Measurements from ENCODE around the gene FNBP1L. TPM values are rescaled to one million over a fixed set of nuclear protein-coding genes. Genes with fewer than 3 reads are reported as not detected.

The FNBP1L gene
- total RNA-seq, 1 donor from 2014 or later, result 251 TPM

GRCh38 chr1:93499533-93499932 is 51.6 kb downstream of the FNBP1L start:
- no peaks in the 10 kb centered on the region for H3K36me3 Mint-ChIP-seq (ENCODE audit: unreplicated experiment)
- peaks cover 10% of the 10 kb centered on the region for H3K9me3 Mint-ChIP-seq (ENCODE audit: unreplicated experiment)
- TF ChIP-seq, protein P1, sequence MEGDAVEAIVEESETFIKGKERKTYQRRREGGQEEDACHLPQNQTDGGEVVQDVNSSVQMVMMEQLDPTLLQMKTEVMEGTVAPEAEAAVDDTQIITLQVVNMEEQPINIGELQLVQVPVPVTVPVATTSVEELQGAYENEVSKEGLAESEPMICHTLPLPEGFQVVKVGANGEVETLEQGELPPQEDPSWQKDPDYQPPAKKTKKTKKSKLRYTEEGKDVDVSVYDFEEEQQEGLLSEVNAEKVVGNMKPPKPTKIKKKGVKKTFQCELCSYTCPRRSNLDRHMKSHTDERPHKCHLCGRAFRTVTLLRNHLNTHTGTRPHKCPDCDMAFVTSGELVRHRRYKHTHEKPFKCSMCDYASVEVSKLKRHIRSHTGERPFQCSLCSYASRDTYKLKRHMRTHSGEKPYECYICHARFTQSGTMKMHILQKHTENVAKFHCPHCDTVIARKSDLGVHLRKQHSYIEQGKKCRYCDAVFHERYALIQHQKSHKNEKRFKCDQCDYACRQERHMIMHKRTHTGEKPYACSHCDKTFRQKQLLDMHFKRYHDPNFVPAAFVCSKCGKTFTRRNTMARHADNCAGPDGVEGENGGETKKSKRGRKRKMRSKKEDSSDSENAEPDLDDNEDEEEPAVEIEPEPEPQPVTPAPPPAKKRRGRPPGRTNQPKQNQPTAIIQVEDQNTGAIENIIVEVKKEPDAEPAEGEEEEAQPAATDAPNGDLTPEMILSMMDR (IDR thresholded peaks at IDR 0.05; ENCODE audit: partially characterized antibody, unreplicated experiment), result no peak
- no peak overlapping the region for H3K27ac Mint-ChIP-seq (ENCODE audit: unreplicated experiment)
- H3K4me1 Mint-ChIP-seq (ENCODE audit: low read depth, unreplicated experiment), result peaks cover 21% of the 10 kb centered on the region
- peaks cover 2% of the 10 kb centered on the region for H3K27me3 Mint-ChIP-seq (ENCODE audit: unreplicated experiment)
- no peak for DNase-seq
- no peak overlapping the region for H3K4me3 Mint-ChIP-seq (ENCODE audit: unreplicated experiment)

GRCh38 chr1:93500275-93500674 is 52.4 kb downstream of the FNBP1L start:
- Mint-ChIP-seq H3K4me3 (ENCODE audit: unreplicated experiment) (no peak overlapping the region), H3K27ac (ENCODE audit: unreplicated experiment) (no peak overlapping the region), H3K27me3 (ENCODE audit: unreplicated experiment) (peaks cover 2% of the 10 kb centered on the region), H3K4me1 (ENCODE audit: low read depth, unreplicated experiment) (peaks cover 24% of the 10 kb centered on the region), H3K36me3 (ENCODE audit: unreplicated experiment) (no peaks in the 10 kb centered on the region), H3K9me3 (ENCODE audit: unreplicated experiment) (peaks cover 13% of the 10 kb centered on the region)
- TF ChIP-seq, protein P1 (IDR thresholded peaks at IDR 0.05; ENCODE audit: partially characterized antibody, unreplicated experiment), result no peak
- DNase-seq, result no peak

DNA sequence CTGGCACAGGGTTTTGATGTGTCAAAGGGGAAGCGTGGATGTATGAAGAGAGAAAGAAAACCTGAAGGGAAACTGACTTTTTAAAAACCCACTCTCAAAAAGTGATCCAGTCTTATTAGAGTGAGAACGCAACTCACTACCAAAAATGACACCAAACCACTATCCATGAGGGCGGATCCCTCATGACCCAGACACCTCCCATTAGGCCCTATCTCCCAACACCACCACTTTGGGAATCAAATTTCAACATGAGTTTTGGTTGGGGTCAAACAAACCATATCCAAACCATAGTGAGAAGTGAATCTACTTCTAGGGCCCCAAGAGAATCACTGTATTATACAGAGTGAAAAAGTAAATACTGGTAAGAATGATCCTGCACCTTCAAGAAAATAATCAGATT is 53.5 kb downstream of the FNBP1L start:
- Mint-ChIP-seq H3K4me1 (ENCODE audit: low read depth, unreplicated experiment) (peaks cover 24% of the 10 kb centered on the region), H3K27ac (ENCODE audit: unreplicated experiment) (no peak overlapping the region), H3K9me3 (ENCODE audit: unreplicated experiment) (peaks cover 14% of the 10 kb centered on the region), H3K4me3 (ENCODE audit: unreplicated experiment) (no peak overlapping the region), H3K36me3 (ENCODE audit: unreplicated experiment) (no peaks in the 10 kb centered on the region), H3K27me3 (ENCODE audit: unreplicated experiment) (peaks cover 2% of the 10 kb centered on the region)
- TF ChIP-seq, protein P1 (IDR thresholded peaks at IDR 0.05; ENCODE audit: partially characterized antibody, unreplicated experiment), result no peak
- DNase-seq, result no peak

DNA sequence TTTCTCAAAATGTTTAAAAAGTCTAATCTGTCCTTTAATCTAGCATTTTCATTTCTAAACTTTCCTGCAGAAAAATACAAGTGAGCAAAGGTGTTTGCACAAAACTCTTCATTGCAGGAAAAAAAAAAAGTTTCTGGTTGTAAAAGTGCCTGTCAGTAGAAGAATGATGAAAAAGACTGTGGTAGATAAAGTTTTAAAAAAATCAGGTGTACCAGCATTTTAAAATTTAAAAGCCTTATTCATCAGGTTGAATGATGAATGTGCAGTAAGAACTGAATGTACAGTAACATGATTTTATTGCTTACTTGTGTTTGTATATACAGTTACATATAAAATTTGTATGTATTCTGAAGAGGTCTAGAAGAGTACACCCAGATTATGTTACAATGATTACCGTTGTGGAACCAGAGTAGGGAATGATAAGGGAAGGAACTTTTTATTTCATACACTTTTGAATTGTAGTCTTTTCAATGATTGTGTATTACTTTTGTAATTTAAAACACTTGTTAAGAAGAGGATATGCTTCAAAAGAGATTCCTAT is 54.0 kb downstream of the FNBP1L start:
- TF ChIP-seq, protein P1 (IDR thresholded peaks at IDR 0.05; ENCODE audit: partially characterized antibody, unreplicated experiment), result no peak
- no peak overlapping the region for H3K27ac Mint-ChIP-seq (ENCODE audit: unreplicated experiment)
- no peak for DNase-seq
- peaks cover 2% of the 10 kb centered on the region for H3K27me3 Mint-ChIP-seq (ENCODE audit: unreplicated experiment)
- H3K9me3 Mint-ChIP-seq (ENCODE audit: unreplicated experiment), result peaks cover 14% of the 10 kb centered on the region
- peaks cover under 1% of the 10 kb centered on the region for H3K36me3 Mint-ChIP-seq (ENCODE audit: unreplicated experiment)
- H3K4me3 Mint-ChIP-seq (ENCODE audit: unreplicated experiment), result no peak overlapping the region
- peaks cover 24% of the 10 kb centered on the region for H3K4me1 Mint-ChIP-seq (ENCODE audit: low read depth, unreplicated experiment)

DNA sequence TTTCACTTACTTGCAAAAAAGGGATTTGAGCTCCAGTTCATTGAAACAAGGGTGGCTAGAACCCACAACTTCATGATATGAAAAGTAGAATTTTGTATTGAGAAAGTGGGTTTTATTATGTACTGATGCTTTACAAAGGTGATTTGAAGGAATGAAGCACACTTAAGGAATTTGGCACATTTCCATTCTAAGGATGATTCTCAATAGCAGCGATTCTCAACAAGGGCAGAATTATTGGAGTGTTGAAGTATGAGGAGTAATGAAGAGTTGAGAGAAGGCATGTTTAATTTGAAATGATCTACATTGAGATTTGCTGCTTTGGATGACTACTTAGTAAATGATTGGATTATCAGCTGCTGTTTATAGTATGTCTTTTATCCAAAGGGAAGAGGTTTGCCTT is 54.7 kb downstream of the FNBP1L start:
- TF ChIP-seq, protein P1 (IDR thresholded peaks at IDR 0.05; ENCODE audit: partially characterized antibody, unreplicated experiment), result no peak
- no peak for DNase-seq
- Mint-ChIP-seq H3K4me1 (ENCODE audit: low read depth, unreplicated experiment) (peaks cover 24% of the 10 kb centered on the region), H3K27me3 (ENCODE audit: unreplicated experiment) (peaks cover 2% of the 10 kb centered on the region), H3K36me3 (ENCODE audit: unreplicated experiment) (peaks cover 7% of the 10 kb centered on the region), H3K27ac (ENCODE audit: unreplicated experiment) (no peak overlapping the region), H3K9me3 (ENCODE audit: unreplicated experiment) (peaks cover 16% of the 10 kb centered on the region), H3K4me3 (ENCODE audit: unreplicated experiment) (no peak overlapping the region)

All from glutamatergic neuron (in vitro differentiated cells).